ENCODE data around the gene NPTXR. TPM values are rescaled to one million over a fixed set of nuclear protein-coding genes. Genes with fewer than 3 reads are reported as not detected.

The NPTXR gene
- total and polyA plus RNA-seq, 2 donors (not counting 3 experiments of a cell fraction or from before 2014, with no cell fraction given): 0.37 to 0.73 TPM

- no TSS peak for BruUV-seq (replicated peaks)
- ChIA-PET POLR2A (no interaction called here), CTCF (interaction anchor here (0.8 to 2.5 kb wide), 4 partner anchors 8 to 62 kb away, joined by 3 to 16 read pairs (median 3); no protein-coding TSS in a partner anchor)
- H3K79me2 ChIP-seq (ENCODE audit: control insufficient read depth, insufficient read depth, low read length): no peaks in the 10 kb centered on the region
- no peaks in the 10 kb centered on the region for H3K9me3 ChIP-seq (replicated peaks; ENCODE audit: control insufficient read depth, insufficient read depth, low read length)
- FAIRE-seq (no peak), DNase-seq (ENCODE audit: low read depth, low spot score) (no peak)
- H3K4me2 ChIP-seq (ENCODE audit: insufficient read depth, low read length): no peak overlapping the region
- TF ChIP-seq EZH2 (IDR thresholded peaks at IDR 0.05; ENCODE audit: borderline replicate concordance, low read depth, low read length, severe bottlenecking): no peak
- TF ChIP-seq GATA2 (IDR thresholded peaks at IDR 0.05; ENCODE audit: insufficient read depth, insufficient read length, low read depth, low read length): no peak
- TF ChIP-seq POLR2AphosphoS5 (IDR thresholded peaks at IDR 0.05; ENCODE audit: insufficient read depth, low read depth, low read length): no peak
- no peak for TF ChIP-seq JUN (IDR thresholded peaks at IDR 0.05; ENCODE audit: borderline replicate concordance, insufficient read depth, insufficient read length, low read depth)
- TF ChIP-seq CTCF (IDR thresholded peaks at IDR 0.05; ENCODE audit: extremely low read depth in 1 of 2, insufficient read depth in 1 of 2, low read depth in 1 of 2, low read length in 2 of 2): no peak
- no peak for TF ChIP-seq POLR2A (IDR thresholded peaks at IDR 0.05; ENCODE audit: low read depth, low read length)
- no peak for TF ChIP-seq FOS (IDR thresholded peaks at IDR 0.05; ENCODE audit: borderline replicate concordance, insufficient read depth, low read length)
- TF ChIP-seq MAX (IDR thresholded peaks at IDR 0.05; ENCODE audit: insufficient read depth, insufficient read length): no peak
- TF ChIP-seq MYC (IDR thresholded peaks at IDR 0.05; ENCODE audit: low read depth, low read length): no peak
- H2AFZ ChIP-seq (ENCODE audit: low read depth, low read length): no peak overlapping the region
- H4K20me1 ChIP-seq (replicated peaks; ENCODE audit: control insufficient read depth, extremely low read depth, insufficient read depth, low read length): no peaks in the 10 kb centered on the region
- H3K9me1 ChIP-seq (replicated peaks; ENCODE audit: control insufficient read depth, extremely low read depth, insufficient read depth, low read length): no peaks in the 10 kb centered on the region
- H3K4me1 ChIP-seq (ENCODE audit: control insufficient read depth, extremely low read depth, insufficient read depth, low read length): no peaks in the 10 kb centered on the region
- H3K27me3 ChIP-seq (ENCODE audit: control insufficient read depth in 2 of 2, insufficient read depth in 2 of 2, low read length in 2 of 2): no peaks in the 10 kb centered on the region
- dilution Hi-C loops (cut with MboI; ENCODE audit: extremely low pct_ligation_motif_present, low sequenced_read_pairs): no loop called here
- no peak overlapping the region for H3K4me3 ChIP-seq (replicated peaks in 1 of 3; ENCODE audit: insufficient read depth in 1 of 3, low read depth in 1 of 3, low read length in 3 of 3)
- H3K36me3 ChIP-seq (ENCODE audit: control insufficient read depth in 2 of 2, extremely low read depth in 1 of 2, insufficient read depth in 2 of 2, low read length in 2 of 2): no peaks in the 10 kb centered on the region
- intact Hi-C loops (cut with micrococcal nuclease): no loop called here
- no peak overlapping the region for H3K27ac ChIP-seq (ENCODE audit: insufficient read depth, low read depth, low read length)
- no peak overlapping the region for H3K9ac ChIP-seq (replicated peaks; ENCODE audit: extremely low read depth, insufficient read depth, low read length)
Observed at GRCh38 chr22:38828191-38828590, 15.6 kb downstream of the NPTXR start.
